ENCODE data around the gene NELFCD.

DNA sequence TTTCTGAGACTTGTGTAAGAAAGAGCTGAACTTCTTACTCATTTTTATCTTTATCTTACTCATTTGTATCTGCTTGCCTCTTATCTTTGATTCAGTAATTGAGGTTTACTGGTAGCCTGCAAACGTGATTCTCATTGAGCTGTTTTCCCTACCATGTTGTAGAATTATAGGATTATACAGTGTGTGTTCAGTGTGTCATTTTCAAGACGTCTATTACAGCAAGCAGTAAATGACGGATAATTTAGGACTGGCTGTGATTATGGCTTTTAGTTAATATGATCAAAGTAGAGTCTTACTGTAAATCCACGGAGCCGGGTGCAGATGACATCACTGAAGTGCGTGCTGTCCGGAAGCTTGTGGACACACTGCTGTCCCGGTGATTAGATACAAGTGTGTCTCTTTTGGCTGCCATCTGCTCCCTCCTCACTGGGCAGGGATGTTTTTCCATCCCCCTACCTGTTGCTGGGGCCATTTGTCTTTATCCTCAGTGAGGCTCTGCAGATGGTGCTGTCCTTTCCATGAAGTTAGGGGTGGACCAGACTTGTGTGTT is 6.0 kb downstream of the NELFCD start:
- TF ChIP-seq EZH2 (IDR thresholded peaks at IDR 0.05; ENCODE audit: borderline replicate concordance, low read length) (no peak), CTCF (conservative IDR thresholded peaks at IDR 0.05 in 1 of 2, IDR thresholded peaks at IDR 0.05 in 1 of 2; ENCODE audit: extremely low read depth in 1 of 2, insufficient read depth in 1 of 2, low read depth in 1 of 2, low read length in 2 of 2) (no peak)
